Stimulated activated CD4-positive, alpha-beta T cell treated with anti-CD3 and anti-CD28 coated beads, Interleukin-1b, Interleukin-23, amount 100 ng/mL, for 1 hour (primary cell): Measurements from ENCODE around the gene EPPIN.

Experiments
- DNase-seq, 2 donors: peaks; one replicate each; pipeline ENCODE4 v3.0.0-alpha.2; 2020; ENCODE audit warnings: low read depth in 2 of 2

The EPPIN gene

DNA sequence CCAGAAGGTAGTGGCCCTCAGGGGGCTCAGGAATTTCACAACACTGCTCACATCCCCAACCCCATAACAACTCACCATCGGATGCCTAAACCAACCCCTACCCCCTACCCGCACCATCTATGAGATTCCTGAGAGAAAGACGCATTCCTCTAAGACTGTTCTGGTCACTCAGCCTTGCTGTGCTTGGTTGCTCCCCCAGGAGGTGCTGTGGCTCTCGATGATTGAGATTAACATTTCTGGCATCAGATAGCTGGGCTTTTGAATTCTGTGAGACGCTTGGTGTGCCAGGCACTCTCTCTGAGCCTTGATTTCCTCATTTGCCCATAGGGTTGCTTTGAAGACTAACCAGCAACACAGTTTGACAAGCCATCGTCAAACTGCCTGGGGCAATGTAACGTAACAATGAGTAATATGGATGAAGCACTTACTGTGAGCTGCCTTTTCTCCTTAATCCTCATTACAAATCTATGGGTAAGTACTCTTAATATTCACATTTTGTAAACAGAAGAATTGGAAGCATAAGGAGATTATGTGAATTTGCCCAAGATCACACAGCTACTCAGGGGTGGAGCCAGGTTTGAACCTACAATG, 8.9 kb downstream of the EPPIN start:
- DNase-seq = no peak

GRCh38 chr20:45527294-45527693, 19.9 kb downstream of the EPPIN start:
- DNase-seq = no peak

DNA sequence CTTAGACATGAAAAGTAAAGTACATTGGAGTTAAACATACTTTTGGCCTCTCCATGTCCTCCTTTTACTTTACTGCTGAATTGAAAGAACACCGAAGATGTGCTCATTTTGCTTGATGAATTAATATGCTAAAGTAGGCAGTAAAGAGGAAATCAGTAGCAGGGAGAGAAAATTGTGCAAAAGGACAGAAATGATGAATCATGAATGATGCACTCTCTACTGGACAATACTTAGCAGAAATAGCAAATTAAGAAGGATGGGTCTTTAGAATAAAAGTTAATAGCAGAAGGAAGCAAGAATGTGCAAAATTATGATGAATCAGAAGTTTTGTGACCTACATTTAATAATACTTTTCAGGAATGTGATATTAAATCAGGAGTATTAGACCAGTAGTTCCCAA, 23.4 kb downstream of the EPPIN start:
- no peak for DNase-seq

- no peak for DNase-seq
Observed at GRCh38 chr20:45518282-45518681, 28.9 kb downstream of the EPPIN start.

DNA sequence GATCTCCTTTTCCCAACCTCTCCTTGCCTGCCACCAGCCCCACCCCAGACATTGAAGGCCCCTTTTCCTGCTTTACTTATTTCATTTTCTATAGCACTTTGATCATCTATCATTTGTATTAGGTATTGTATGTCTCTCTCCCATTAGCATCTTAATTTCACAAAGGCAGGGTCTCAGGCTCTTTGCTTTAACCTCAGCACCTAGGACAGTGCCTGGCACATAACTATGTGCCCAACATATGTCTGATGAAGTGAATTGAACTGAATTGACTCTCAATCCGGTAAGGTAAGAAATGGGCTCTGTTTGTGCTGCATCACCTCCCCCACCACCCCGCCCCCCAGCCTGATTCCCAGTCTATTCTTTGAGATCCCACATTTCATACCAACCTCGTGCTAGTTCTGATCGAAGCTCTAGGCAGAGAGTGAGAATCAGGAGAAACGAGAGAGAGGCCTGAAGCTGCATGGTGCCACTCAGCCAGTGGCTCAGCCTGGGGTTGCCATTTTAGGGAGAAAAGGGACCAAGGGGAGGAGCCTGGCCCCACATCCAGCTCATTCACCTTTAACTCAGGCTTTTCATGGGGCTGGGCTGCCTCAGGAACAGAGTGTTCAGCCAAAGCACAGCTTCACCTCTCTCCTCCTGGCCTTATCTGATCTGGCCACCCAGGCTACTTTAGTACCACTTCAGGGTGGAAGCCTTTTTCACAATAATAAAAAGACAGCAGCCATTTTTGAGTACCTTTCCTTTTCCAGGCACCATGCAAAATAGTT, 31.9 kb downstream of the EPPIN start, which contains the start of gene SPINT3:
TSS of gene SPINT3 (minus strand) at position 476 of the 767 bp plus-strand sequence. CDS start at position 462, 14 bp downstream.
- DNase-seq = no peak

GRCh38 chr20:45510242-45510862, 36.8 kb downstream of the EPPIN start:
- no peak for DNase-seq

DNA sequence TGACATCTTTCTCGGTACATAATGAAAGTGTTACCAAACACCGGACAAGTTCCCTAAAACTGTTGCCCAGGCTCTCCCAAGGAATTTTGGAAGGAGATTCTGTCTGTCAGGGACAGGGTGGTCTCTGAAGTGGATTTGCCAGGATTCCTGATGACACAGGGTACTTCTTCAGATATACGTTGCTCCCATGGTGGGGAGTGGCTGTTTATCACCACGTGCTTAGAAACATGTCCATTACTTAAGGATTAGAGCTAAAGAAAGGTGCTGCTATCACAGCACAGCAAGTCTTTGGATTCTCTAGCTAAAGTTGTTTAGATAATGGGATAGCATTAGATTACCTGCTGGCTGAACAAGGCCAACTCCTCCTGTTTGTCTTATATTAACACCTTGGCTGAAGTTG, 38.1 kb downstream of the EPPIN start:
- no peak for DNase-seq

GRCh38 chr20:45508068-45508886, 38.9 kb downstream of the EPPIN start:
- DNase-seq = no peak

DNA sequence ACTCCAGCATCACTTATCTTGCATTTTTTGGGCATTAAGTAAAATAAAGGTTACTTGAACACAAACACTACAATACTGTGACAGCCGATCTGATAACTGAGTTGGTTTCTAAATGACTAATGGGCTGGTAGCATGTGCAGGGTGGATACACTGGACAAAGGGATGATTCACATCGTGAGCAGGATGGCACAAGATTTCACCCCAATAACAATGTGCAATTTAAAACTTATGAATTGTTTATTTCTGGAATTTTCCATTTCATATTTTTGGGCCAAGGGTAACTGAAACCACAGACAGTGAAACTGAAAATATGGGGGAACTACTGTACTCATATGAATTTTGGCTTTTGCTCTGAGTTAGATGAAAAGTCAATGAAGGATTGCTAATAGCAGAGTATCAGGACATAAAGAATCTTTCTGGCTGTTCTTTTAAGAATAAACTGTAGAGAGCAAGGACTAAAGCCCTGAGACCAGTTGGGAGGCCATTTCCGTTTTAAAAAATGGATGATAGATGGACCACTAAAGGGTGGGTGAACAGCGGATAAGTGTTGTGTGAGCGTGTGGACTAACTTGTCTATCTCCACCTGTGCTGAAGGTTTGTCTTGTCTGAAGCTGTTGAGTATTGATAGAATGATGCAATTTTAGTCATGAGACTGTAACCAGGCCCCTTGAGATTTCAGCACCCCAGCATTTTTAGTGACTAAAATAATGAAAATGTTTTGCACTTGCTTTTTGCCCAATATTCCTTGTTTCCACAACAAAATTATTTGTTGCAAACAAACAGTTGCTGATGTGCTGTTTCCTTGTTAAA, 40.0 kb downstream of the EPPIN start:
- no peak for DNase-seq

GRCh38 chr20:45506398-45506797, 40.8 kb downstream of the EPPIN start:
- no peak for DNase-seq

- no peak for DNase-seq
Observed at GRCh38 chr20:45503403-45503802, 43.8 kb downstream of the EPPIN start.

GRCh38 chr20:45502561-45502960, 44.6 kb downstream of the EPPIN start:
- no peak for DNase-seq

GRCh38 chr20:45501600-45501999, 45.6 kb downstream of the EPPIN start:
- DNase-seq = no peak

DNA sequence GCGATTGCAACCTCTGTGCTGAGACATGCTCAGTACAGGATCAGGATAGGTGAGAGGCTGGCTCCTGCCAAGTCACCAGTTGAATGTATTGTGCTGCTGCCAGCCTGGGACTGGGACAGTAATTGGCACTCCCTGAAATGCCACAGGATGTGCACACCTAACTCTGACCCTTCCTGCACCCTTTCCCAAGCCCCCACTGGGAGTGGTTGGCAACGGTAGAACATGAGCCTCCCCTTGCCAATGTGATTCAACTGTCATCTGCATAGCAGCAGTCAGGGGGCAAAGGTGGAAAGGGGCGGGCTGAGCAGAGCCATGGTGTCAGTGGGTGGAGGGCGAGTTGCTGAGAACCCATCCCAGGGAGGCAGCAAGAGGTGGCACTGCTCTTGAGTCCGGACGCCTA, 47.2 kb downstream of the EPPIN start:
- no peak for DNase-seq

- DNase-seq = no peak
Observed at GRCh38 chr20:45497971-45498494, 49.2 kb downstream of the EPPIN start.

DNA sequence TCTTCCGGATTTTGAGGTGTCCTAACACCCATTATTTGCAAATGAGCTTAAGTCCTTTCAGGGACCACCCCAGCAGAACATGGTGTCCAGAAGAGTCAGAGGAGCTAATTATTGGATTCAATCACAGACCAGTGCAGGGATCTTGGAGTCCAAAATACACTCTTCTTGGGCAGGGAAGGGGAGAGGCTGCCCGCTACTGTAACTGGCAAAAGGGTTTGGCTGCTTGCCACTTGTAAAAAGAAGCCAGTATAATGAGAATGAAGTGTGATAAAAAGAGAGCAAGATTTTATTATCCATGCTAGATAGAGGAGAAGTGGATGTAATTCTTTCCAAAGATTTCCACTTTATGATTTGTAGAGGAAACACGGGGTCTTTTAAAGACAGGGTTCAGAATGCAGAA, 51.0 kb downstream of the EPPIN start:
- DNase-seq = no peak

GRCh38 chr20:45495501-45495941, 51.7 kb downstream of the EPPIN start:
- DNase-seq = no peak
